Activated CD8-positive, alpha-beta memory T cell treated with anti-CD3 and anti-CD28 coated beads for 48 hours (primary cell): ENCODE results near the gene TIMM10.

Source experiments
- DNase-seq, 3 experiments: peaks; one replicate each; pipeline ENCODE4 v3.0.0-alpha.2; 2020; ENCODE audit warnings: low read depth in 2 of 3, low spot score in 2 of 3

Gene TIMM10

DNA sequence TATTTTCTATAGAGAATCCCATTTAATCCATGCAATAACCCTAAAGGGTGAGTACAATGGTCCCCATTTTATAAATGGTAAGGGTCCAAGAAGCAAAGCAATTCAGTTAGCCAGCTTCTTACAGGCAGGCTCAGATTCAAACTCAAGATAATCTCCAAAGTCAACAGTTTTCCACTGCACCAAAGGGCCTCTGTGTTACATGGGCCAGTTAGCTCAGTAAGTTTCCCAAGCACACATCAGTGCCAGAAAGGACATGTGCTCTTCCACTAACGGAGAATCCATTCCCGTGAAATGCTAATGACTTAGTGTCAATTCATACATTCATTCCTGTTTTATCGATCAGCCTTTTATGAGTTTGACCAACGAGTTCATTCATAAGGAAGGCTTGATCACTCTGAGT is 26.0 kb downstream of the TIMM10 start:
- no peak for DNase-seq

DNA sequence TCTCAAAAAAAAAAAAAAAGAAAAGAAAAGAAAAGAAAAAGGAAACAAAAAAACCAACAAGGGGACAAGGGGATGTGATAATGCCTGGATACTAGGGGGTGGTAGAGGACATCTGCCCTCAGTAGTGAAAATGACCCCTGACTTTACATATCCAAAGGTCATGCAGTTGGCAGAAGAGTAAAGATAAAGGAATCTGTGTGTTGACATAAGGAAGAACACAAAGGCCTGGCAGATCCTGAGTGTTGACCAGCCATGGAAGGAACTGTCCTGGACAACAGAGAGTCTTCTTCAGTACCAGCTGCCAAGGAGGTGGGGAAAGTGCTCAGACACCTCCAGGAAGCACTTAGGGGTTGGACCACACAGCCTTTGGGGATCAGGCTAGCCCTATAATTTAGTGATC is 27.7 kb downstream of the TIMM10 start:
- no peak for DNase-seq

DNA sequence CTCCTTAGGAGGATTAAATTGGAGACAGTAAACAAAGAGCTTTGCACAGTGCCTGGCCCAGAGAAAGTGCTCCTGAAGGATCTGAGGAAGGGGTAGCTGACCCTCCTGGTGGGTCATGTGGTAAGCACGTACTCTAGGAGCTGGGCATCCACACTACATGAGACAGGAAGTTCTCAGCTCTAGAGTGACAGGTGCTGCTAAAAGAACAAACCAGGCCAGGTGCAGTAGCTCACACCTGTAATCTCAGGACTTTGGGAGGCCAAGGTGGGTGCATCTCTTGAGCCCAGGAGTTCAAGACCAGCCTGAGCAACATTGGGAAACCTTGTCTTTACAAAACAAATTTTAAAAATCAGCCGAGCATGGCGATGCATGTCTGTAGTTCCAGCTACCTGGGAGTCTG is 28.2 kb downstream of the TIMM10 start:
- DNase-seq = no peak

DNA sequence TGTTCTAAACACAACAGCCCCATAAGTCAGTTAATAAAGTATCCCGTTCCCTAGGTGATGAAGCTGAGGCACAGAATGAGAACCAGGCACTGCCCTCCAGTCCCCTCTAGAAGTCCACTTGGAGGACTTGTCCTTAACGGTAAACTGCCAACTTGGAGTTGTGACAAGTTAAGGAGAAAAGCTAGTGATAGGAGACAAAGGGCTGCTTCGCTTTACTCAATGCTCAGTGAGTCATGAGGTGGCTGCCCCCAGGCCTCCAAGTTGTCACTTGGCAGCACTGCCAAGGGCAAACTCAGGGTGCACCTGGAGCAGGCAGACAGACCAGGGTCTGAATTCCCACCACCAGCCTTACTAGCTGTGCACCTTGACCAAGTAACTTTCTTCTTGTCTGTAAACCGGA is 28.6 kb downstream of the TIMM10 start:
- no peak for DNase-seq

DNA sequence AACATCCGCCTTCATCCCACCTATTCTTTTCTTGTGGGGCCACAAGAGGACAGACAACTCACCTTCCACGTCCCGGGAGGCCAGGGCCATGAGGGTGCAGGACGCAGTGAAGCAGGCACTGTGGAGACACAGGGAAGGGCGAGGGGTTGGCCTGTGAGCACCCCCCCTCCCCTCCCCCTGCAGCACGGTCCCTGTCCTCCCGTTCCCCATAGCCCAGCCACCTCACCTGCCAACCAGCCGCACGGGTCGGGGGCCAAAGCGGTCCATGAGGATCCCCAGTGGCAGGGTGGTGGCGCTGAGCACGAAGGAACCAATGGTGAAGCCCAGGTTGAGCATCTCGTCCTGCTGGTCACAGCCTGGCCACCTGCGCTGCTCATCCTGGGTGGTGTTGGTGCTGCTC is 29.6 kb downstream of the TIMM10 start:
- DNase-seq = no peak

DNA sequence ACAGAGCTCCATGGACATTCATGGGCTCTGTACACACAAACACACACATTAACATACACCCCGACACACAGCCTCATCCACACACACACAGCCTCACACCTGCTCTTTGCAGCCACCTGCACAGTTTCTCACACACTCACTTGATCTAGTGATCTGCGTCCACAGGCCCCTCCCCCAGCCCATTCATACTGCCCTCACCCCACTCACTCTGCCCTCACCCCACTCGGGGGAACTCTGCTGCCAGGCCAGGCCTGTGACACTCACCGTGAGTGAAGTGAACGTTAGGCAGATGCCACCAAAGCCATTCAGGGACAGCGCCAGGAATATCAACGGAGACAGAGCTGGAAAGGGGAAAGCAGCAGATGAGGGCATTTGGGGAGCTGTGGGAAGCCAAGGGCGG is 30.0 kb downstream of the TIMM10 start:
- DNase-seq = no peak

DNA sequence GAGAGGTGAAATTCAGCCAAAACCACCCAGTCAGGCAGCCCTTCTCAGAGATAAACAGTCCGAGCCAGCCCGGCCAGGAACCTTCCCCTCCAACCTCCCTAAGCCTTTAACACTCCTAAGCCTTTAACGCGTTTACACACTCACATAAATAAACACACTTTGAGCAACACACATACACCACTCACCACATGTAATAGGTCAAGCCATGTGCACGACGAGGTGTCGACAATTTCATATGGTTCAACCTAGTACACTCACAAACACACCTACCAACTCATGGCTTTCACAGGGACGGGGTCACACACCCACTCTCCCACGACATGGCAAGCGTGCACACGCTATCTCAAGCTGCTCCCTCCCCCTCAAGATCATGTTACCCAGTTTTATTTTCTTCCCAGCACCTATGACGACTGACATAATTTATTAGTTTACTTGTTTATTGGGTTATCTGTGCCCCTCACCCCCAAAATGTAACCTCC is 30.5 kb downstream of the TIMM10 start:
- no peak for DNase-seq

DNA sequence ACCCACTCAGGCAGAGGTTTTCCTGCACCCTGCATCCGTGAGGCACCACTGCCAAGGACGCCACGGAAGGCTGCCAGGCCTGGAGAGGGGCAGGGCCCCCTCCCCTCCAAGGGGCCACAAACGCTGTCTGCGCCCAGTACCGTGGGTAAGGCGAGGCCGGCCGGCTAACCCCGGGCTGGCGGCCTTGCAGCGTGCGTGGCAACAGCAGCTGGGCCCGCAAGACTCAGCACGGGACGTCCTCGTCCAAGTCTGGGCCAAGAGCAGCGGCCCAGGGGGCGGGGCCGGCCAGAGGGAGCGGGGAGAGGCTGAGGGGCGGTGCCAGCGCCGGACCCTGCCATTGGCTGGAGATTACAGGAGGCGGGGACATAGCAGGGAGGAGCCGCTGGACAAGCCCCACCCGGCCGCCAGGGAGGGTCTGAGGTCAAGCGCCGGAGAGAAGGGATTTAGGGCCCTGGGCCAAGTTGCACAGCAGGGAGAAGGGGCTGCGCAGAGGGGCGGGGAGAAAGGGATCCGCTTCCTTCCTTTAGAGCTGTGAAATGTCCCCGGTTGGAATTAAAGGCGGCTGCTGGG is 31.1 kb downstream of the TIMM10 start:
- no peak for DNase-seq

DNA sequence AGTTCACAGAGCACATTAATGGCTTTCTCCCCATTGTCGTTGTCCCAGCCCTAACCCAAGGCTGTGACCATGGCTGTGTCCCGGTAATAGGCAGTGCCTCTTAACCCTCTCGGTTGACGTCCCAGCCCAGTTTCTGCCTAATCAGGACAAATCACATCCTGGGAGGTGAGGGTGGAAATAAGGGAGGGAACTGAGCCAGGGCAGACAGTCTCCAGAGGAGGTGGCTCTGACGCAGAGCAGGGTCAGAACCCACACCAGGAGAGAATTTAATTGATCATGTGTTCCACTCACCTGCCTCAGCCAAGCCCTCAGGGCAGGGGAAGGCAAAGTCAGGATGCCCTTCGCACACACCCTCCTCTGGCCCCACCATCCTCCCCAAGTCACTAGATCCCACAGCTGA is 32.0 kb downstream of the TIMM10 start:
- no peak for DNase-seq

DNA sequence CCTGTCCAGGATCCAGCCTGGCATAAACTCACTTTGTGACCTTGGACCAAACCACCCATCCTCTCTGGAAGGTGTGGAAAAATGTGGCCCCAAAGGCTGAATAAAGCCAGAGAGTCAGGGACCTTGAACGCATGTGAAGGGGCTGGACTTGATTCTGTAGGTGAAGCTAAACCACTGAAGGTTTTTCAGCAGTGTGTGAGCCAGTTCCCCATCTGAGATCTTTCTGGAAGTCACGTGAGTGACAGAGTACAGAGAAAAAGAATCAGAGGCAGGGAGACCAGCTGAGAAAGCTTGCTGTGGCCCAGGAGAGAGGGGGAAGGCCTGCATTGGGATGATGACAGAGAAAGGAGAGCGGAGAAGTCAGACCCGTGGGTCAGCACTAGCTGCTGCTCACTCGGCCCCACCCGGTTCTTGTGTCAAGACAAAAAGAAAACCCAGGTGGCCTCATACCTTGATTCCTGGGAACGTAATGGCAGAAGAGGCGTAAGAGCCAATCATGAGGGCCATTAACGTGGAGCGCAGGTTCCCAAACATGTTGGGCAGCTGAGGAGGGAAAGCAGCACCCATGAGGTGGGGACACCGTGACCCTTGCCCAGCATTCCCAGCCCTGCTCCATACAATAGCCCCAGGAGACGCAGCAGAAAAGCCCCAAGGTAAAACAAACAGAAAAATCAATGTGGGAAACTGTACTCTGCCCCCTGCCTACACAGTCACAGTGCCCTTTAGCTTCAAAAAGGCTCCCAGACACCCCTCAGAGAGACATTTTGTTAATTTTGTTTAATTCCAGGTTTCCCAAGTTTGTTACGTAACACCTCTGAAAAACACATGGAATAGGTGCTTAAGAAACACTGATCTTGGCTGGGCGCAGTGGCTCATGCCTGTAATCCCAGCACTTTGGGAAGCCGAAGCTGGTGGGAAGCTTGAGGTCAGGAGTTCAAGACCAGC is 33.0 kb downstream of the TIMM10 start:
- DNase-seq = no peak

DNA sequence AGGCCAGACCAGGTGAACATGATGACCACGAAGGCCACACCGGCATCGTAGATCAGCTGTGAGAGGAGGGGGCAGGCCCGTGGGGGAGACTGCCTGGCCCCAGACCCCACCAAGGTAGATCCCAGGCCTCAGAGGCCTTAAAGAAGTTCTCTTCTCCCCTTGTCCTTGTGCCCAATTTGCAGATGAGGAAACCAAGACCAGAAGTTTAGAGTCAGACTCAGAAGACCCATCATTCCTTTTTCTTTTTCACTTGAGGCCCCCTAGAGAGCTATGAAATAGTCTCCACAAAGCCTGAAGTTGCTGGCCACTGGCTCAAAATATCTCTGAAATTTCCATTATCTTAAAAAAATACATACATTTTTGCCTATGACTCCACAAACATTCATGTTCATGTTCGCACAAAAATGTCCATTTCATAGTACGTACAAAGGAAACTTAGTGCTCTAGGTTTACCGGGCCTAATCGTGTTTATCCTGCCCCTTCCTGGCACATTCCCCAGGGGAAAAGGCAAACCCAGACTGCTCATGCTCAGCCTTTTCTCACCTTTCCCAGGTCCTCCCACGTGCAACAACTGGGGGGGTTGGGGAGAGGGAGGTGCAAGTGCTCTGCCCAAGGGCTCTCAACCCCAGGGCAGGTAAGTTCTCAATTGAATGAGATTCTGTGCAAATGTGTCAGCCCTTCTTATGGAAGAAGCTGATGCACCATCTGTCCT is 34.3 kb downstream of the TIMM10 start:
- no peak for DNase-seq

DNA sequence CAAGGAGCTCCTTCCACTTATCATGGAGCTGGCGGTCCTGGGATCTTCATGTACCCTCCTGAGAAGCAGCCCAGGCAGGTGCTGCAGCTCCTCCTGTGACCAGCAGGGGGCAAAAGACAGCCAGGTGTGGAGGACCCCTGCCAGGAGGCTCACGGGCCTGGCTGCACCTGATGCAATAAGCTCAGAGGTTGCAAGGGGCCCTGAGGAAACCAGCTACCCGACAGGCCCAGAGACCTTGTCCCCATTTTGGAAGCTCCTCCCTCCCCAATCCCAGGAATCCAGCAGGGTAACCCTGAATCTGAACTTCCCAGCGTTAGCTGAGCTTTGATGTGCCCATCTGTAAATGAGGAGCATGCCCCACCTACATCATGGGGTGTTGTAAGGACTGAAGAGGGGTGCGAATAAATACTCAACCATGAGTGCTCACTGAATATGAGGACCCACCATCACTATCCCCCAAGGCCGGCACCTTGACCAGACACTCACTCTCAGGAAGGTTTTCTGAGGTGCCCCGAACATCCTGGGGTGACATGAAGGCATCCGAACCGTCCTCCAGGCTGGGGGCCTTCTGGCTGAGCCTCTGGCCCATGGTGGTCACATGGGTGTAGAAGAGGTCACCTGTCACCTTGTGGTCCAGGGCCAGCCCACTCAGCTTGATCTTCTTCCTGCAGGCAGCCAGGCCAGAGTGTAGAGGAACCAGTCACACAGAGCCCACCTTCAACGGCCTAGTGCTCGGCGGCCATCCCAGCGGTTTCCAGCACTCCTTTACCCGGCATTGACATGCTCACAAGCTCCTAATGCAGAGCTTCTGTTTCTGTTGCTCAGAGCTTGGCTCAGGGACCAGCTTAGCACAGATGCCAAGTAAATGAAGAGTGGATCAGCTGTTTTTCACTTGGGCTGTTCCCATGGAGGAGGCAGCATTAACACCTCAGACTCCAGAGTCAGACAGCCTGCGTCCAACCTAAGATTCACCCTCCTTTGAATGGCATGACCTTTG is 36.7 kb downstream of the TIMM10 start:
- DNase-seq = peak in 2 of 3 experiments; percentile 53 to 54

DNA sequence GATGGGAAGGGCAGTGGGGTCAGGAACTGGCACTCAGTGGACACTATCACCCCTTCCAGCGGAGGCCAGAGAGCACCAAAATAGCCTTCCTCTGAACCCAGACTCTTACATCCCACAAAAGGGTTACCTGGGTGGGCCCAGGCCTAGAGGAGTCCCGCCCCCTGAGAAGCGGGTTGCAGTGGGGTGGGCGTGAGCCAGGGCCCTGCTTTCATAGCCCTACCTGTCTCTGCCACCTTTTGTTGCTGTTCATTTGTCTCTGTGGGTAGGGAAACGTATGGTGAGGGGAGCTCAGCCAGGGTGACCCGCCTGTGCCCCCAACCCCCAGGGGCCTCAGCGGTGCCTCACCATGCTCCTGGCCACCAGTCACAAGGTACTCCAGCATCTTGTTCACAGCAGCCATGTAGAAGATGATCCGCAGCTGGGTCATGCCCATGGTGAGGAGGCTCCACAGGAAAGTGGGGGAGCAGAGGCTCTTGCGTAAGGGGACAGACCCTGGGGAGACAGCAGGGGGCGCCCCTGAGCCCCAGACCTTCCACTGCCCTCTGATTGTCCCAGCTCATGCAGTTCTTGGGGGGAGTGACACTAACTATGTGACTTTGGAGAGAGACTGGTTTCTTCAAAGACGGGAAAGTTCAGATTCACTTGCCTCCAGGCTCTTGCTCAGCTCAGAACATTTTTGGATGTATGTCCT is 39.0 kb downstream of the TIMM10 start:
- peak in 2 of 3 experiments; percentile 40 to 50 for DNase-seq

DNA sequence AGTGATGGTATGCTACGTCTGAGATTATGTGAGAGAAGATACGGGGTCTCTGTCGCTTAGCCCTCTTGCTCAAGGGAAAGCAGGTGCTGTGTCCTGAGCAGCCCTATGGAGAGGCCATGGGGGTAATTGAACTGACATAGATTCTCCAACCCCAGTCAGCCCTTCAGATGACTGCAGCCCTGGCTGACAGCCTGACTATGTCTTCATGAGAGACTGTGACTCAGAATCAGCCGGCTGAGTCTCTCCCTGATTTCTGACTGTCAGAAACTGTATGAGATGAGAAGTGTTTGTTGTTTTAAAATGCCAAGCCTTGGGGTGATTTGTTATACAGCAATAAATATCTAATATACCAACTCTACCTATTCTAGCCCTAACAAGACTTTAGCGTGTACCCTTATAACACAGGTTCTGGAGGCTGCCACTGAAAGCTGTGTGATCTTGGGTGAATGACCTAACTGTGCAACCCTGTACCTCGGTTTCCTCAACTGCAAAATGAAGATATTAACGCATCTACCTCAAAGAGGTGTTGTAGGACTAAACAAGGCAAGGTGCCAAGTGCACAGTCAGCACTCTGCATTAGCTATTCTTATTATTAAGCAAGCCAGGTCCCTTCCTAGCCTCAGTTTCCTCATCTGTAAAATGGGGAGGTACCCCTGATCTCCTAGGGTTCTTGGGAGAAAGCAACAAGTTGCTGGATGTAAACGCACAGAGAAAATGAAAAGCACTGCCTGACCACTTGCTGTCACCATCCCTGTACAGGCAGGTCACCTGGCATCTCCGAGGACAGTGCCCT is 39.9 kb downstream of the TIMM10 start:
- no peak for DNase-seq

DNA sequence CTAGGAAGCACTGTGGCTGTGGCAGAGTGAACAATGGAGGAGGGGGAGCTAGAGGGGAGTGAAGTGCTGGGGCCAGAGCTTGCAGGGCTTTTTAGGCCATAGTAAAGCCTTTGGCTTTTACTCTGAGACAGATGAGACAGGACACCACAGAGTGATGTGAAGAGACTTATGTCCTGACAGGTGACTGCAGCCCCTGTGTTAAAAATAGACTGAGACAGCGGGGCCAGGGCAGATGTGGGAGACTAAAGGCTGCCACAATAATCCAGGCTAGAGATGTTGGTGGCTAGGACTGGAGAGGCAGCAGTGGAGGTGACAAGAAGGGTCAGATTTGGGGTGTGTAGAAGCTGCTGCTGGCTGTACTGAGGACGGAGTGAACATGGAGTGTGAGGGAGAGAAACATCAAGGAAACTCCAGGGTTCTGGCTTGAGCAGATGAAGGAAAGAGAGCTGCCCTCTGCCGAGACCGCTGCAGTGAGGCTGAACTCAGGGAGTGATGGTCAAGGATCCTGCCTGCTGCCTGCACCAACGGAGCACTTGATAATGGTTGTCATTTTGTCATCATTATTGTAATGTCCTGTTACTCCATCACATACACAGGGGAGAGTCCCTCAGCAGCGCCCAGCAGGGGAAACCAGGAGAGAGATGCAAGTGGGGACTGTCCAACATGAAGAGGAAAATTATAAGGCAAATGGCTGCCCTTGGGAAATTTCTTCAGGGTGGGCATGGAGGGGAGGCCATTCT is 42.5 kb downstream of the TIMM10 start:
- no peak for DNase-seq

DNA sequence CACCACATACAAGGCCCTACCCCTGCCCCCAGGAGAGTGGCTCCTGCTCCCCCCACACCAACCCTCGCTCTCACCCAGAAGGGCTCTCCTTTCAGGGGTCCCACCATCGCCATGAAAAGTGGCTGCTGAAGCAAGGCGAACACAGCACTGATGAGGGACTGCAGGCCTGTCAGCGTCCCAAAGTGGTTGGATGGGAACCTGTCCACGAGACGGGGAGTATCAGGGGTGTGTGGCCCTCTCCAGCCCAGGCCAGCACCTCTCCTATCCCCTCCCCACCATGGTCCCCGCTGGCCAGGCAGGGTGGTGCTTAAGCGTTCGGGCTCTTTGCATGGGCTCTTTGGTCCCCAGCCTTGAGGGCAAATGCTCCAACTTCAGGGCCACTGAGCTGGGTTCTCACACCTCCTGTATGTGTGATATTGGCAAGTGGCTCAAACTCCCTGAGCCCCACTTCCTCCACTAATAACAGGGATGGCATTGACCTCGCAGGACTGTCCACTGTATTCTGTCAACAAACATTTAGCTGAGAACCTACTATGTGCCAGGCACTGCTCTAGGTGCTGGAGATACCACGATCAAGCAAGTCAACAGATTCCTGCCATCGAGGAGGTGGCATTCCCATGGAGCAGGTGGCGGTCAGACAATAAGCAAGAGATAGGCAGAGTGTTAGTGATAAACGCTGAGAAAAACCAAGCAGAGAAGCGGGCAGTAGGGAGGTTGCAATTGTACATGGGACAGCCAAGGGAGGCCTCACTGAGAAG is 43.4 kb downstream of the TIMM10 start:
- DNase-seq = no peak

DNA sequence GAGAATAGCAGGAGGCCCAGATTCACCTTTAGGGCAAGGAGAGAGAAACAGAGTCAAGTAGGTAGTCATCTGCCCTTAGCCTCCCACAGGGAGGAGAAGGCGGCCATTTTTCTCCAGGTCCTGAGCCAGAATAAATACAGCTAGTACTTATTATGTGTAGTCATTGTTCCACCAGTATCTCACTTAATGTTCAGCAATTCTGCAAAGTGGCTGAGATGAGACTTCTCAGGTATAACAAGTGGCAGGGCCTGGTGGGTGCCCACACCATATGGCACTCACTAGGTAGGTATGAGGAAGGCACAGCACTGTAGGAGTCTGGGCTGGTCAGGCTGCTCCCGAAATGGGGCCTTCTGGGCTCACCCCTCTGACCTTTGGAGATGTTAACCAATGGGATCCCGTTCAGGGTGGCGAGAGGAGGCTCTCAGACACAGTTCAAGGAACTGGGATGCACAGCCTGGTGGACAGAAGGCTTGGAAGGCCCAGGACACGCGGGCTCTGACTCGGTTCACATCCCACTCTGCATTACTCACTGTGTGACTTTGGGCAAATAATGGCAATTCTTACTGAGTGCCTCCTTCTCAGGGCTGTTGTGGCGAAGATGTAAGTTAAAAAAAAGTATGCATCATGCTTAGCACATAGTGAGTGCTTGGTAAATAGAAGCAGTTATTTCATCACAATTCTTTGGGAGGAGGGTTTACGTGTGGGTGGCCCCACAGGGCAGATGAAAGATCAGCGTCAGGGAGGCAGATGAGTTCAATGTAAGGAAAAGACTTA is 45.1 kb downstream of the TIMM10 start:
- DNase-seq = no peak
